Ovary (tissue), 9 donors: ENCODE measurements around the gene ASB7. TPM values are rescaled to one million over a fixed set of nuclear protein-coding genes. Genes with fewer than 3 reads are reported as not detected.
"Not testable (repeated sequence)": the region's sequence is repeated elsewhere in the genome, so short reads cannot be mapped to it uniquely, and the experiment has no call there.

Experiments
- DNase-seq, 5 donors: peaks; one replicate each; pipeline ENCODE4 v3.0.0-alpha.2; 2019 to 2020
- H3K27ac ChIP-seq, 2 donors: fragments of 200-600 bp; one replicate each; pipeline versions ENCODE4 v1.5.1 to v1.8.0; 2019 to 2022
- H3K27me3 ChIP-seq: fragments of 200-600 bp; one replicate; pipeline ENCODE4 v1.8.0; 2022
- H3K36me3 ChIP-seq: fragments of 200-600 bp; sonication (generic); one replicate; pipeline ENCODE4 v1.5.1; 2019
- H3K4me1 ChIP-seq: one replicate; pipeline ENCODE4 v1.8.1; 2013; ENCODE audit warnings: mild to moderate bottlenecking, moderate library complexity; ENCODE audit not compliant: insufficient read depth
- H3K4me3 ChIP-seq: fragments of 200-600 bp; sonication (generic); one replicate; pipeline ENCODE4 v1.5.1; 2017
- H3K9me3 ChIP-seq, 2 donors: fragments of 200-600 bp in 1 of 2; sonication (generic) in 1 of 2; one replicate each; pipeline versions ENCODE4 v1.5.1 to v1.8.1; 2013 to 2019; ENCODE audit warnings: mild to moderate bottlenecking in 1 of 2, moderate library complexity in 1 of 2
- CTCF ChIP-seq, 3 donors: fragments of 450-650 bp in 2 of 3; fragments of 200-600 bp in 1 of 3; IDR thresholded peaks; one replicate each; pipeline versions ENCODE4 v1.5.1 to v1.8.0; 2016 to 2022; ENCODE audit warnings: antibody characterized with exemption in 3 of 3, mild to moderate bottlenecking in 1 of 3
- EP300 ChIP-seq: sonication (generic); formaldehyde crosslinking; IDR thresholded peaks from one replicate; pipeline ENCODE4 v1.6.1; 2017; ENCODE audit warnings: antibody characterized with exemption
- POLR2A ChIP-seq: fragments of 450-650 bp; IDR thresholded peaks from one replicate; pipeline ENCODE4 v1.6.1; 2017; ENCODE audit warnings: antibody characterized with exemption, mild to moderate bottlenecking, moderate library complexity
- WGBS, 3 donors: extraction: QIAGEN DNeasy Blood & Tissue Kit in 1 of 3; methylation state at CpG; one replicate each; pipeline versions ENCODE4 v1.1.5 to v1.1.7; 2013 to 2017; 5-methylcytosine and 5-hydroxymethylcytosine counted together
- intact Hi-C, 4 donors: fragments of 100-400 bp; cut with DNase I; formaldehyde crosslinking; loops; one replicate each; pipeline versions ENCODE4 v1.11.0 to v1.15.1; 2022 to 2023
- polyA plus RNA-seq, 2 donors: library from polyadenylated mRNA; stranded (reverse); fragments of 200-250 nt in 1 of 2; fragments of 350-450 nt in 1 of 2; fragmentation: Illumina TruSeq in 1 of 2; extraction: RNeasy Lipid Tissue Mini Kit (QIAGEN cat#74804) in 1 of 2; gene quantifications; one replicate each; pipeline ENCODE4 v1.2.3, GENCODE V29; 2013 to 2014
- total RNA-seq, 7 donors: library from RNA; depleted of rRNA in 2 of 7; stranded (reverse); fragments of >200 nt in 2 of 7; fragmentation: NEBNext Ultra II Directional in 3 of 7; extraction: Animal tissue kit (Norgen Biotek cat#: 25700) in 3 of 7; gene quantifications; one replicate each; pipeline versions ENCODE4 v1.1.0 to v1.2.4, GENCODE V29; 2016 to 2023
- donor health status: DM: no; HTN: no; CAD: no; lungs with moderate emphysema.
- donor health status: DM: no; HTN: no; CAD: no.
- donor health status: Bipolar disorder and iron deficiency.
- donor health status: DM: yes; HTN: yes; CAD: no.
- donor health status: DM: no; HTN: no; CAD: no.
- donor health status: DM: yes; HTN: yes; CAD: no.

ASB7 gene
- total and polyA plus RNA-seq, 9 donors: 5.1 to 13.1 (median 10.4) TPM

- DNase-seq: no peak
- H3K36me3 ChIP-seq: no peaks in the 10 kb centered on the region
- no peak overlapping the region for H3K4me3 ChIP-seq
- TF ChIP-seq CTCF (IDR thresholded peaks at IDR 0.05): peak in 1 of 3 donors; percentile 47
- no peak for TF ChIP-seq POLR2A
- no peak for TF ChIP-seq EP300
- intact Hi-C loops: no loop called here
- H3K27me3 ChIP-seq: no peaks in the 10 kb centered on the region
- 54 to 61% (median 57%) methylated on average over 13 of the region's 13 CpGs for WGBS, 3 donors
- H3K4me1 ChIP-seq: no peaks in the 10 kb centered on the region
- no peak overlapping the region for H3K27ac ChIP-seq
- H3K9me3 ChIP-seq: no peaks in the 10 kb centered on the region
Measured at GRCh38 chr15:100671858-100672543, 69.6 kb downstream of the ASB7 start.

- DNase-seq: no peak
- intact Hi-C loops: no loop called here
- Histone ChIP-seq H3K4me1 (no peaks in the 10 kb centered on the region), H3K9me3 (no peaks in the 10 kb centered on the region), H3K27me3 (no peaks in the 10 kb centered on the region), H3K27ac (no peak overlapping the region), H3K36me3 (no peaks in the 10 kb centered on the region), H3K4me3 (no peak overlapping the region)
- no peak for TF ChIP-seq EP300
- no peak for TF ChIP-seq POLR2A
- no peak for TF ChIP-seq CTCF (IDR thresholded peaks at IDR 0.05)
- WGBS, 3 donors: 68 to 72% (median 68%) methylated on average over 5 of the region's 5 CpGs
Measured at GRCh38 chr15:100672959-100673358, 70.6 kb downstream of the ASB7 start.

GRCh38 chr15:100679151-100679550 is 76.8 kb downstream of the ASB7 start:
- intact Hi-C loops, H3K36me3 ChIP-seq, H3K27me3 ChIP-seq, H3K4me1 ChIP-seq, H3K9me3 ChIP-seq, H3K4me3 ChIP-seq, DNase-seq, H3K27ac ChIP-seq: not testable (repeated sequence)
- WGBS, 3 donors: 91 to 97% (median 92%) methylated on average over 5 of the region's 5 CpGs

GRCh38 chr15:100680726-100681125 is 78.3 kb downstream of the ASB7 start:
- DNase-seq: no peak
- no peak overlapping the region for H3K4me3 ChIP-seq
- no peaks in the 10 kb centered on the region for H3K9me3 ChIP-seq
- H3K36me3 ChIP-seq: no peaks in the 10 kb centered on the region
- intact Hi-C loops: no loop called here
- 84 to 89% (median 89%) methylated on average over 6 of the region's 6 CpGs for WGBS, 3 donors
- H3K27me3 ChIP-seq: no peaks in the 10 kb centered on the region
- H3K27ac ChIP-seq: no peak overlapping the region
- TF ChIP-seq POLR2A (no peak), EP300 (no peak), CTCF (IDR thresholded peaks at IDR 0.05) (no peak)
- H3K4me1 ChIP-seq: no peaks in the 10 kb centered on the region

- no peaks in the 10 kb centered on the region for H3K9me3 ChIP-seq
- intact Hi-C loops: no loop called here
- no peak overlapping the region for H3K4me3 ChIP-seq
- H3K36me3 ChIP-seq: no peaks in the 10 kb centered on the region
- H3K27ac ChIP-seq: no peak overlapping the region
- peaks cover 5% of the 10 kb centered on the region for H3K4me1 ChIP-seq
- H3K27me3 ChIP-seq: no peaks in the 10 kb centered on the region
- DNase-seq: no peak
- 93 to 99% (median 97%) methylated on average over 3 of the region's 3 CpGs for WGBS, 3 donors
- TF ChIP-seq EP300 (no peak), CTCF (IDR thresholded peaks at IDR 0.05) (no peak)
Measured at GRCh38 chr15:100681335-100681746, 79.0 kb downstream of the ASB7 start.
